GM12878 (cell line): Measurements from ENCODE around the gene HNF4A. TPM values are rescaled to one million over a fixed set of nuclear protein-coding genes. Genes with fewer than 3 reads are reported as not detected.

Experiments used
- ATAC-seq: fragments of 200-7000 bp; cut with Tn5 transposase; 3 replicates; pipeline ENCODE4 v1.9.1; 2020; ENCODE audit warnings: mild to moderate bottlenecking, moderate library complexity
- BruUV-seq: library from RNA; stranded (reverse); fragments of 400-500 nt; replicated peaks from 2 replicates; lab custom pipeline; 2021; lab: Mats Ljungman, UMichigan
- CTCF ChIA-PET: fragments of 300-600 bp; sonication (Branson Sonifier 250); formaldehyde crosslinking; extraction: SDS; loops from one replicate; lab custom pipeline; 2021; ENCODE audit warnings: inconsistent platforms; lab: Yijun Ruan, JAX
- POLR2A ChIA-PET: fragments of 350-600 bp; formaldehyde crosslinking; extraction: SDS; loops from one replicate; lab custom pipeline; 2021; ENCODE audit warnings: inconsistent platforms; lab: Charles Lee
- RAD21 ChIA-PET: fragments of 300-600 bp; sonication (Branson Sonifier 250); formaldehyde crosslinking; loops from one replicate; lab custom pipeline; 2023; ENCODE audit warnings: antibody characterized with exemption; ENCODE audit not compliant: unreplicated experiment; lab: Charles Lee
- SMC1A ChIA-PET: fragments of 300-600 bp; sonication (Branson Sonifier 250); formaldehyde crosslinking; loops from one replicate; lab custom pipeline; 2023; ENCODE audit not compliant: unreplicated experiment, uncharacterized antibody; lab: Charles Lee
- DNase-seq: peaks from one replicate; pipeline ENCODE4 v3.0.0-alpha.2; 2011; ENCODE audit warnings: low read depth, low spot score
- FAIRE-seq: peaks from 3 replicates; lab custom pipeline; 2011; peaks lifted over from hg19 to GRCh38; lab: Jason Lieb, UNC
- H2AFZ ChIP-seq: 2 replicates; pipeline ENCODE4 v1.6.0; 2011; ENCODE audit warnings: low read depth, low read length, control low read depth; ENCODE audit not compliant: control insufficient read depth
- H3K27ac ChIP-seq: 2 replicates; pipeline ENCODE4 v1.5.1; 2011; ENCODE audit warnings: control low read depth; ENCODE audit not compliant: control insufficient read depth, insufficient read depth
- H3K27me3 ChIP-seq, 2 experiments: replicated peaks in 1 of 2; 2 replicates each; pipeline versions ENCODE4 v1.6.0 to v1.6.1; 2011; ENCODE audit warnings: low read length in 1 of 2; ENCODE audit not compliant: control insufficient read depth in 2 of 2, insufficient read depth in 2 of 2
- H3K36me3 ChIP-seq, 2 experiments: 2 replicates each; pipeline ENCODE4 v1.5.1; 2011; ENCODE audit warnings: low read length in 1 of 2; ENCODE audit not compliant: control insufficient read depth in 2 of 2, insufficient read depth in 2 of 2
- H3K4me1 ChIP-seq: 2 replicates; pipeline ENCODE4 v1.6.1; 2011; ENCODE audit warnings: mild to moderate bottlenecking, low read length, moderate library complexity, mixed read lengths; ENCODE audit not compliant: control insufficient read depth, insufficient read depth
- H3K4me2 ChIP-seq: 2 replicates; pipeline ENCODE4 v1.6.0; 2011; ENCODE audit warnings: control low read depth; ENCODE audit not compliant: control insufficient read depth, insufficient read depth
- H3K4me3 ChIP-seq: fragments of 200-600 bp; sonication (generic); 2 replicates; pipeline ENCODE4 v1.5.1; 2016
- H3K79me2 ChIP-seq: 2 replicates; pipeline ENCODE4 v1.6.0; 2011; ENCODE audit warnings: low read length; ENCODE audit not compliant: control insufficient read depth, insufficient read depth
- H3K9ac ChIP-seq: 2 replicates; pipeline ENCODE4 v1.8.0; 2011; ENCODE audit warnings: low read length, control low read depth, mixed read lengths; ENCODE audit not compliant: control insufficient read depth, insufficient read depth
- H3K9me3 ChIP-seq: replicated peaks from 3 replicates; pipeline ENCODE4 v1.5.1; 2011; ENCODE audit warnings: mild to moderate bottlenecking, low read length; ENCODE audit not compliant: control insufficient read depth, insufficient read depth
- H4K20me1 ChIP-seq: 2 replicates; pipeline ENCODE4 v1.6.0; 2011; ENCODE audit not compliant: control insufficient read depth, insufficient read depth
- ATF3 ChIP-seq: IDR thresholded peaks from 2 replicates; pipeline ENCODE4 v1.6.1; 2011; ENCODE audit warnings: low read depth, mild to moderate bottlenecking, low read length, moderate library complexity, borderline replicate concordance; ENCODE audit errors: extremely low read depth
- BCL3 ChIP-seq: IDR thresholded peaks from 2 replicates; pipeline ENCODE4 v1.6.1; 2011; ENCODE audit warnings: borderline replicate concordance, low read depth, mild to moderate bottlenecking, moderate library complexity, low read length; ENCODE audit not compliant: insufficient read depth, poor library complexity, severe bottlenecking
- CREM ChIP-seq: IDR thresholded peaks from 2 replicates; pipeline ENCODE4 v1.6.1; 2014; ENCODE audit warnings: antibody characterized with exemption, low read depth
- E2F8 ChIP-seq: fragments of 450-650 bp; IDR thresholded peaks from 2 replicates; pipeline ENCODE4 v1.6.1; 2018; ENCODE audit warnings: mild to moderate bottlenecking, low read depth, moderate library complexity; ENCODE audit not compliant: partially characterized antibody
- ESRRA ChIP-seq: IDR thresholded peaks from 2 replicates; pipeline ENCODE4 v1.6.1; 2012; ENCODE audit warnings: mild to moderate bottlenecking, low read length, improper control_type of control experiment
- FOS ChIP-seq: IDR thresholded peaks from 3 replicates; pipeline ENCODE4 v1.6.1; 2011; ENCODE audit warnings: borderline replicate concordance; ENCODE audit not compliant: insufficient read length; ENCODE audit errors: extremely low read depth
- HDAC2 ChIP-seq: fragments of 200-600 bp; sonication (generic); IDR thresholded peaks from 2 replicates; pipeline ENCODE4 v1.6.1; 2017
- IKZF1 ChIP-seq: fragments of 450-650 bp; conservative IDR thresholded peaks from 2 replicates; pipeline ENCODE4 v1.6.1; 2017; ENCODE audit warnings: antibody characterized with exemption, mild to moderate bottlenecking
- IRF3 ChIP-seq: fragments of 450-650 bp; IDR thresholded peaks from 2 replicates; pipeline ENCODE4 v1.6.1; 2014; ENCODE audit warnings: mild to moderate bottlenecking
- MEF2B ChIP-seq: fragments of 450-650 bp; IDR thresholded peaks from 2 replicates; pipeline ENCODE4 v1.6.1; 2018; ENCODE audit warnings: mild to moderate bottlenecking, moderate library complexity; ENCODE audit not compliant: partially characterized antibody, poor library complexity, severe bottlenecking
- PKNOX1 ChIP-seq: fragments of 450-650 bp; IDR thresholded peaks from 2 replicates; pipeline ENCODE4 v1.6.1; 2016; ENCODE audit warnings: mild to moderate bottlenecking
- SMAD5 ChIP-seq: IDR thresholded peaks from 2 replicates; pipeline ENCODE4 v1.6.1; 2016; ENCODE audit warnings: antibody characterized with exemption, low read depth
- STAT3 ChIP-seq: IDR thresholded peaks from 2 replicates; pipeline ENCODE4 v1.6.1; 2011; ENCODE audit warnings: low read depth, low read length, improper control_type of control experiment
- SUZ12 ChIP-seq: fragments of 200-600 bp; sonication (generic); IDR thresholded peaks from one replicate; pipeline ENCODE4 v1.6.1; 2018; ENCODE audit warnings: antibody characterized with exemption, mild to moderate bottlenecking; ENCODE audit not compliant: unreplicated experiment
- TARDBP ChIP-seq: IDR thresholded peaks from 2 replicates; pipeline ENCODE4 v1.6.1; 2016; ENCODE audit warnings: borderline replicate concordance
- TCF7 ChIP-seq: IDR thresholded peaks from 2 replicates; pipeline ENCODE4 v1.6.1; 2014; ENCODE audit warnings: antibody characterized with exemption, borderline replicate concordance
- ZSCAN29 ChIP-seq: fragments of 450-650 bp; IDR thresholded peaks from 2 replicates; pipeline ENCODE4 v1.6.1; 2017; ENCODE audit warnings: mild to moderate bottlenecking, moderate library complexity
- WGBS: methylation state at CpG from one replicate; pipeline ENCODE4 v1.1.6; 2016; ENCODE audit warnings: low lambda C conversion rate; ENCODE audit not compliant: insufficient replicate concordance, insufficient coverage; ENCODE audit errors: missing lambda C conversion rate; 5-methylcytosine and 5-hydroxymethylcytosine counted together
- in situ Hi-C: fragments of 300-500 bp; cut with MboI; formaldehyde crosslinking; loops from 9 replicates; pipeline ENCODE4 v1.14.3; 2018; ENCODE audit warnings: mixed read lengths
- intact Hi-C: fragments of 100-400 bp; cut with micrococcal nuclease; formaldehyde crosslinking; loops from one replicate; pipeline ENCODE4 v1.14.2; 2022; ENCODE audit not compliant: unreplicated experiment
- polyA plus RNA-seq, 11 experiments: library from polyadenylated mRNA; depleted of rRNA in 4 of 11; unstranded in 6 of 11; stranded (reverse) in 5 of 11; fragments of >200 nt; fragmentation: Nextera tagmentation in 4 of 11; fragmentation: Illumina TruSeq in 1 of 11; extraction: Ambion mirVana in 4 of 11; extraction: Trizol in 1 of 11; gene quantifications; 1 replicate in 1 of 11; 2 replicates in 10 of 11; pipeline versions ENCODE4 v1.2.1 to v1.2.3, GENCODE V29; 2011 to 2016; ENCODE audit warnings: inconsistent platforms in 2 of 11, missing spikeins in 2 of 11, low read depth in 1 of 11
- total RNA-seq, 4 experiments: library from RNA; depleted of rRNA in 3 of 4; stranded (reverse); fragments of >200 nt in 3 of 4; fragmentation: Illumina TruSeq in 1 of 4; extraction: Trizol in 1 of 4; gene quantifications; 2 replicates each; pipeline versions ENCODE4 v1.2.1 to v1.2.3, GENCODE V29; 2013 to 2021

HNF4A gene
- total and polyA plus RNA-seq, 10 of the 15 experiments (the other 5 are each of a cell fraction or from before 2014, with no cell fraction given): 0.21 TPM; not detected in 9

- TF ChIP-seq BCL3 (no peak), IKZF1 (no peak), CREM (no peak)
- TF ChIP-seq, all 136 proteins: peak for 0
Observed at GRCh38 chr20:44331201-44331600, 24.3 kb upstream of the HNF4A start (continued).

DNA sequence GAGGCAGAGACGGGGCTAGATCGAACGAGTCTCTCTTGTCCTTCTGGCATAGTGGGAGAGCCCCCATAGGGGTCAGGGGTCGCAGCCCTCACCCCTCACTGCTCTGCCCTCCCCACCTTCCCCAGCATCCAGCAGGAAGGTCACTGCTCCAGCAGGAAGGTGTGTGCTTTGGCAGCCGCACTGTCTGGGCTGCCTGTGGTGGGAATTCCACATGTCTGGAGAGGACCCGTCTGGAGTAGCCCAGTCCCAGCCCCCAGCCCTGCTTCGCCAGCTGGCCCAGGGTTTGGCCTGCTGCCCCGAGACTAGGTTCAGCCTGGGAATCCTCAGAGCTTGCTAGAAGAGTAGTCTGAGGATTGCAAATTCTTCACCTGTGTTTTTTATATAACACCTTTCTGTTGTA lies 21.2 kb upstream of the HNF4A start:
- Histone ChIP-seq H3K27ac (no peak overlapping the region), H3K9ac (no peak overlapping the region), H3K4me2 (no peak overlapping the region), H3K27me3 (peaks cover 0 to 3% of the 10 kb centered on the region in 2 experiments; a peak in 2 of 4 replicates), H3K79me2 (no peaks in the 10 kb centered on the region), H3K4me3 (no peak overlapping the region), H2AFZ (no peak overlapping the region), H3K9me3 (no peaks in the 10 kb centered on the region), H3K36me3 (no peaks in the 10 kb centered on the region), H3K4me1 (no peaks in the 10 kb centered on the region), H4K20me1 (no peaks in the 10 kb centered on the region)
- ChIA-PET CTCF (no interaction called here), SMC1A (no interaction called here), RAD21 (no interaction called here), POLR2A (no interaction called here)
- in situ Hi-C loops (no loop called here), intact Hi-C loops (no loop called here)
- TF ChIP-seq FOS (no peak), SUZ12 (no peak), STAT3 (no peak), E2F8 (no peak), IRF3 (no peak), TCF7 (no peak), TARDBP (no peak), ESRRA (no peak), HDAC2 (no peak), SMAD5 (no peak), PKNOX1 (no peak), MEF2B (no peak), ATF3 (no peak), ZSCAN29 (no peak)
- BruUV-seq: no TSS peak
- FAIRE-seq (no peak), DNase-seq (no peak), ATAC-seq (no peak)
- 18% methylated on average over 8 of the region's 8 CpGs for WGBS
